ENCODE measurements around the gene STRAP. TPM values are rescaled to one million over a fixed set of nuclear protein-coding genes. Genes with fewer than 3 reads are reported as not detected.
A peak's percentile ranks its signal among the peaks of the same experiment; 100 is the strongest.

The STRAP gene
- total RNA-seq, 2 experiments from 2014 or later, result 43.1 to 107 TPM

GRCh38 chr12:15856097-15856982, 25.8 kb upstream of the STRAP start:
- Histone ChIP-seq H3K79me2 (ENCODE audit: insufficient read depth, low read depth, low read length) (no peaks in the 10 kb centered on the region), H3K9me3 (ENCODE audit: low read length) (no peaks in the 10 kb centered on the region), H3K4me2 (ENCODE audit: low read length) (no peak overlapping the region), H3K36me3 (ENCODE audit: insufficient read depth, low read length) (no peaks in the 10 kb centered on the region), H2AFZ (ENCODE audit: low read length) (no peak overlapping the region), H3K4me1 (ENCODE audit: insufficient read depth, low read length, poor library complexity, severe bottlenecking) (no peaks in the 10 kb centered on the region), H3K27ac (ENCODE audit: low read depth, low read length, poor library complexity, severe bottlenecking) (no peak overlapping the region), H3K4me3 (ENCODE audit: low read depth, low read length, poor library complexity, severe bottlenecking) (no peak overlapping the region), H3K9me2 (ENCODE audit: insufficient read depth, low read length) (no peaks in the 10 kb centered on the region), H4K20me1 (ENCODE audit: insufficient read depth, low read length) (no peaks in the 10 kb centered on the region)
- intact Hi-C loops (cut with micrococcal nuclease; ENCODE audit: unreplicated experiment), result loop anchor here (1.0 kb wide), 2 partner anchors 266 to 324 kb away; no protein-coding TSS in a partner anchor
- peak; percentile 60 for DNase-seq (ENCODE audit: low spot score)
- TF ChIP-seq EZH2phosphoT487 (IDR thresholded peaks at IDR 0.05; ENCODE audit: borderline replicate concordance, low read depth, low read length) (no peak), CTCF (conservative IDR thresholded peaks at IDR 0.05; ENCODE audit: low read length) (peak; percentile 86)
- ChIA-PET POLR2A (no interaction called here), CTCF (ENCODE audit: unreplicated experiment) (no interaction called here)
- no TSS peak for BruUV-seq (replicated peaks)

- H3K9me3 ChIP-seq (ENCODE audit: low read length), result no peaks in the 10 kb centered on the region
- no peaks in the 10 kb centered on the region for H3K4me1 ChIP-seq (ENCODE audit: insufficient read depth, low read length, poor library complexity, severe bottlenecking)
- H3K9me2 ChIP-seq (ENCODE audit: insufficient read depth, low read length), result no peaks in the 10 kb centered on the region
- no peak overlapping the region; the same call in 1 of the 2 replicates for H2AFZ ChIP-seq (ENCODE audit: low read length)
- no peaks in the 10 kb centered on the region for H3K79me2 ChIP-seq (ENCODE audit: insufficient read depth, low read depth, low read length)
- TF ChIP-seq EZH2phosphoT487 (IDR thresholded peaks at IDR 0.05; ENCODE audit: borderline replicate concordance, low read depth, low read length) (no peak), CTCF (conservative IDR thresholded peaks at IDR 0.05; ENCODE audit: low read length) (peak; percentile 43)
- no peaks in the 10 kb centered on the region for H4K20me1 ChIP-seq (ENCODE audit: insufficient read depth, low read length)
- DNase-seq (ENCODE audit: low spot score), result no peak
- no peak overlapping the region for H3K27ac ChIP-seq (ENCODE audit: low read depth, low read length, poor library complexity, severe bottlenecking)
- no peaks in the 10 kb centered on the region for H3K36me3 ChIP-seq (ENCODE audit: insufficient read depth, low read length)
- no peak overlapping the region for H3K4me3 ChIP-seq (ENCODE audit: low read depth, low read length, poor library complexity, severe bottlenecking)
- no peak overlapping the region for H3K4me2 ChIP-seq (ENCODE audit: low read length)
- intact Hi-C loops (cut with micrococcal nuclease; ENCODE audit: unreplicated experiment), result no loop called here
- POLR2A ChIA-PET, result interaction anchor here (0.5 to 0.9 kb wide), 3 partner anchors 68 to 1249 kb away, joined by 3 read pairs; no protein-coding TSS in a partner anchor
- CTCF ChIA-PET (ENCODE audit: unreplicated experiment), result interaction anchor here (0.6 to 1.0 kb wide), 2 partner anchors 42 to 271 kb away, joined by 3 read pairs; no protein-coding TSS in a partner anchor
- BruUV-seq (replicated peaks), result no TSS peak
Measured at GRCh38 chr12:15858353-15858752, 23.8 kb upstream of the STRAP start.

GRCh38 chr12:15859116-15859515, 23.1 kb upstream of the STRAP start:
- ChIA-PET CTCF (ENCODE audit: unreplicated experiment) (no interaction called here), POLR2A (interaction anchor here (0.9 kb wide), 1 partner anchor 706 kb away, joined by 3 read pairs; no protein-coding TSS in a partner anchor)
- intact Hi-C loops (cut with micrococcal nuclease; ENCODE audit: unreplicated experiment), result no loop called here
- BruUV-seq (replicated peaks), result no TSS peak
- no peaks in the 10 kb centered on the region for H3K79me2 ChIP-seq (ENCODE audit: insufficient read depth, low read depth, low read length)
- no peak overlapping the region for H3K27ac ChIP-seq (ENCODE audit: low read depth, low read length, poor library complexity, severe bottlenecking)
- H3K36me3 ChIP-seq (ENCODE audit: insufficient read depth, low read length), result no peaks in the 10 kb centered on the region
- H4K20me1 ChIP-seq (ENCODE audit: insufficient read depth, low read length), result no peaks in the 10 kb centered on the region
- no peak for DNase-seq (ENCODE audit: low spot score)
- H3K9me2 ChIP-seq (ENCODE audit: insufficient read depth, low read length), result no peaks in the 10 kb centered on the region
- no peak overlapping the region for H3K4me3 ChIP-seq (ENCODE audit: low read depth, low read length, poor library complexity, severe bottlenecking)
- H3K4me2 ChIP-seq (ENCODE audit: low read length), result no peak overlapping the region
- TF ChIP-seq CTCF (conservative IDR thresholded peaks at IDR 0.05; ENCODE audit: low read length), result no peak
- TF ChIP-seq EZH2phosphoT487 (IDR thresholded peaks at IDR 0.05; ENCODE audit: borderline replicate concordance, low read depth, low read length), result no peak
- no peaks in the 10 kb centered on the region for H3K9me3 ChIP-seq (ENCODE audit: low read length)
- H2AFZ ChIP-seq (ENCODE audit: low read length), result no peak overlapping the region
- H3K4me1 ChIP-seq (ENCODE audit: insufficient read depth, low read length, poor library complexity, severe bottlenecking), result peaks cover 5% of the 10 kb centered on the region

Measured in OCI-LY7 (cell line).